Endodermal cell (in vitro differentiated cells): Measurements from ENCODE around the gene PIK3CA. TPM values are rescaled to one million over a fixed set of nuclear protein-coding genes. Genes with fewer than 3 reads are reported as not detected.

Experiments
- DNase-seq: peaks from one replicate; pipeline ENCODE4 v3.0.0-alpha.2; 2017
- H3K27ac ChIP-seq: 2 replicates; pipeline ENCODE4 v1.5.1; 2013; ENCODE audit warnings: mild to moderate bottlenecking, low read depth, low read length, moderate library complexity
- H3K27me3 ChIP-seq: 2 replicates; pipeline ENCODE4 v1.6.1; 2013; ENCODE audit warnings: mild to moderate bottlenecking, low read length, moderate library complexity; ENCODE audit not compliant: insufficient read depth, control insufficient read depth, poor library complexity, severe bottlenecking
- H3K36me3 ChIP-seq: 2 replicates; pipeline ENCODE4 v1.7.0; 2013; ENCODE audit warnings: mild to moderate bottlenecking, low read length, moderate library complexity; ENCODE audit not compliant: control insufficient read depth, insufficient read depth
- H3K4me1 ChIP-seq: one replicate; pipeline ENCODE4 v1.7.0; 2013; ENCODE audit warnings: low read length; ENCODE audit not compliant: control insufficient read depth, insufficient read depth
- H3K4me3 ChIP-seq: 2 replicates; pipeline ENCODE4 v1.5.1; 2013; ENCODE audit warnings: mild to moderate bottlenecking, low read length, moderate library complexity
- H3K9ac ChIP-seq: 2 replicates; pipeline ENCODE4 v1.6.1; 2013; ENCODE audit warnings: mild to moderate bottlenecking, low read length, moderate library complexity; ENCODE audit not compliant: poor library complexity, severe bottlenecking; ENCODE audit errors: extremely low read depth
- H3K9me3 ChIP-seq: 2 replicates; pipeline ENCODE4 v1.6.1; 2013; ENCODE audit warnings: mild to moderate bottlenecking, low read length, moderate library complexity; ENCODE audit not compliant: control insufficient read depth
- H3K27ac Mint-ChIP-seq: 2 replicates; pipeline ENCODE4 v1.8.0; 2020; ENCODE audit warnings: mixed read lengths
- H3K27me3 Mint-ChIP-seq: 2 replicates; pipeline ENCODE4 v1.8.0; 2021; ENCODE audit warnings: mild to moderate bottlenecking, mixed read lengths; ENCODE audit not compliant: insufficient read depth
- H3K36me3 Mint-ChIP-seq: 2 replicates; pipeline ENCODE4 v1.8.0; 2020; ENCODE audit warnings: low read depth, mixed read lengths
- H3K4me1 Mint-ChIP-seq: 2 replicates; pipeline ENCODE4 v1.8.0; 2020; ENCODE audit warnings: mixed read lengths
- H3K4me3 Mint-ChIP-seq: 2 replicates; pipeline ENCODE4 v1.8.0; 2020; ENCODE audit warnings: mild to moderate bottlenecking, moderate library complexity, mixed read lengths
- H3K9me3 Mint-ChIP-seq: 2 replicates; pipeline ENCODE4 v1.8.0; 2020; ENCODE audit warnings: mild to moderate bottlenecking, mixed read lengths
- CTCF ChIP-seq: fragments of 200-600 bp; sonication (generic); conservative IDR thresholded peaks from 2 replicates; pipeline ENCODE4 v1.5.0; 2021; ENCODE audit warnings: antibody characterized with exemption, mild to moderate bottlenecking
- WGBS, 2 experiments: methylation state at CpG; one replicate each; pipeline versions ENCODE4 v1.1.5 to v1.1.7; 2013; ENCODE audit warnings: missing lambda C conversion rate in 2 of 2, mixed read lengths in 1 of 2; ENCODE audit not compliant: insufficient coverage in 1 of 2, insufficient read length in 1 of 2; 5-methylcytosine and 5-hydroxymethylcytosine counted together
- total RNA-seq, 2 donors: library from RNA; stranded (reverse); fragmentation: NEBNext Ultra II Directional in 1 of 2; extraction: Animal tissue kit (Norgen Biotek cat#: 25700) in 1 of 2; gene quantifications; 2 replicates in 1 of 2; 3 replicates in 1 of 2; pipeline ENCODE4 v1.2.1, GENCODE V29; 2021

The PIK3CA gene
- total RNA-seq, 2 donors from 2014 or later, result 21.1 to 22.2 TPM

- no peaks in the 10 kb centered on the region for H3K9me3 Mint-ChIP-seq
- H3K27ac Mint-ChIP-seq, result no peak overlapping the region
- WGBS, 2 experiments, result 85 to 92% methylated on average over 2 to 6 of the region's 6 CpGs
- no peak overlapping the region for H3K9ac ChIP-seq
- peaks cover 5% of the 10 kb centered on the region for H3K9me3 ChIP-seq
- no peak for TF ChIP-seq CTCF
- peaks cover 4% of the 10 kb centered on the region for H3K4me1 Mint-ChIP-seq
- no peaks in the 10 kb centered on the region for H3K27me3 ChIP-seq
- no peaks in the 10 kb centered on the region for H3K36me3 Mint-ChIP-seq
- no peak overlapping the region for H3K27ac ChIP-seq
- no peak overlapping the region for H3K4me3 ChIP-seq
- H3K27me3 Mint-ChIP-seq, result no peaks in the 10 kb centered on the region
- DNase-seq, result no peak
- no peaks in the 10 kb centered on the region for H3K4me1 ChIP-seq
- no peaks in the 10 kb centered on the region for H3K36me3 ChIP-seq
- H3K4me3 Mint-ChIP-seq, result no peak overlapping the region
Observed at GRCh38 chr3:179158336-179159039, 10.3 kb downstream of the PIK3CA start.

GRCh38 chr3:179163503-179163902 lies 15.3 kb downstream of the PIK3CA start:
- H3K9me3 Mint-ChIP-seq, result no peaks in the 10 kb centered on the region
- H3K27me3 Mint-ChIP-seq, result no peaks in the 10 kb centered on the region
- H3K27ac Mint-ChIP-seq, result no peak overlapping the region

GRCh38 chr3:179164857-179165256 lies 16.7 kb downstream of the PIK3CA start:
- H3K27ac Mint-ChIP-seq, result no peak overlapping the region

More at GRCh38 chr3:179163503-179163902, 15.3 kb downstream of the PIK3CA start:
- Histone ChIP-seq H3K36me3 (no peaks in the 10 kb centered on the region), H3K27me3 (no peaks in the 10 kb centered on the region), H3K4me1 (no peaks in the 10 kb centered on the region), H3K27ac (no peak overlapping the region), H3K9me3 (no peaks in the 10 kb centered on the region), H3K4me3 (no peak overlapping the region), H3K9ac (no peak overlapping the region)
- no peak for DNase-seq
- H3K36me3 Mint-ChIP-seq, result no peaks in the 10 kb centered on the region
- H3K4me1 Mint-ChIP-seq, result no peaks in the 10 kb centered on the region
- TF ChIP-seq CTCF, result no peak
- no peak overlapping the region for H3K4me3 Mint-ChIP-seq

More at GRCh38 chr3:179164857-179165256, 16.7 kb downstream of the PIK3CA start:
- H3K36me3 ChIP-seq, result no peaks in the 10 kb centered on the region
- no peaks in the 10 kb centered on the region for H3K9me3 ChIP-seq
- no peak for DNase-seq
- Mint-ChIP-seq H3K4me1 (no peaks in the 10 kb centered on the region), H3K4me3 (no peak overlapping the region), H3K9me3 (no peaks in the 10 kb centered on the region), H3K27me3 (no peaks in the 10 kb centered on the region), H3K36me3 (no peaks in the 10 kb centered on the region)
- no peak for TF ChIP-seq CTCF
- no peak overlapping the region for H3K4me3 ChIP-seq
- H3K4me1 ChIP-seq, result no peaks in the 10 kb centered on the region
- no peak overlapping the region for H3K27ac ChIP-seq
- H3K27me3 ChIP-seq, result no peaks in the 10 kb centered on the region
- no peak overlapping the region for H3K9ac ChIP-seq
